Adipocyte (in vitro differentiated cells): Measurements from ENCODE around the gene R3HCC1L.

Experiments
- DNase-seq: peaks from one replicate; pipeline ENCODE4 v3.0.0-alpha.2; 2015; ENCODE audit warnings: low read depth
- H3K27me3 ChIP-seq: replicated peaks from 2 replicates; pipeline ENCODE4 v1.7.0; 2013; ENCODE audit warnings: mild to moderate bottlenecking, low read length, moderate library complexity; ENCODE audit not compliant: control insufficient read depth, insufficient read depth
- H3K36me3 ChIP-seq: 2 replicates; pipeline ENCODE4 v1.7.0; 2013; ENCODE audit warnings: low read length, mild to moderate bottlenecking, moderate library complexity; ENCODE audit not compliant: control insufficient read depth, insufficient read depth, severe bottlenecking
- H3K4me1 ChIP-seq: 2 replicates; pipeline ENCODE4 v1.7.0; 2013; ENCODE audit warnings: mild to moderate bottlenecking, low read length, moderate library complexity; ENCODE audit not compliant: control insufficient read depth, insufficient read depth
- H3K4me3 ChIP-seq: 2 replicates; pipeline ENCODE4 v1.7.0; 2013; ENCODE audit warnings: mild to moderate bottlenecking, low read length, moderate library complexity
- H3K9ac ChIP-seq: 2 replicates; pipeline ENCODE4 v1.7.0; 2013; ENCODE audit warnings: mild to moderate bottlenecking, low read length, moderate library complexity
- H3K9me3 ChIP-seq: 2 replicates; pipeline ENCODE4 v1.7.0; 2013; ENCODE audit warnings: mild to moderate bottlenecking, low read length, moderate library complexity; ENCODE audit not compliant: control insufficient read depth

The R3HCC1L gene

GRCh38 chr10:98134431-98135221 lies at the start of gene R3HCC1L:
Gene R3HCC1L (plus strand): TSS chr10:98134657. CDS start chr10:98208115, 73,458 bp downstream.
- peak within 1 kb of the TSS; percentile 92 for H3K9ac ChIP-seq
- peaks cover 4% of the 10 kb centered on the region for H3K9me3 ChIP-seq
- no peaks in the 10 kb centered on the region for H3K27me3 ChIP-seq
- H3K4me1 ChIP-seq, result peaks cover 8% of the 10 kb centered on the region
- H3K36me3 ChIP-seq, result no peaks in the 10 kb centered on the region
- DNase-seq, result peak; percentile 95
- H3K4me3 ChIP-seq, result peak within 1 kb of the TSS; percentile 89

- no peak for DNase-seq
- Histone ChIP-seq H3K4me1 (peaks cover 26% of the 10 kb centered on the region), H3K9me3 (no peaks in the 10 kb centered on the region), H3K4me3 (no peak overlapping the region), H3K36me3 (no peaks in the 10 kb centered on the region), H3K9ac (no peak overlapping the region), H3K27me3 (peaks cover 12% of the 10 kb centered on the region)
These were observed 49.2 kb upstream of the R3HCC1L start for GRCh38 chr10:98085238-98085637.

- no peak overlapping the region for H3K4me3 ChIP-seq
These were observed 47.4 kb upstream of the R3HCC1L start for GRCh38 chr10:98086837-98087708.

GRCh38 chr10:98088186-98088971 lies 46.1 kb upstream of the R3HCC1L start:
- no peak for DNase-seq
- no peaks in the 10 kb centered on the region for H3K36me3 ChIP-seq
- H3K9me3 ChIP-seq, result no peaks in the 10 kb centered on the region
- H3K9ac ChIP-seq, result no peak overlapping the region
- peaks cover 12% of the 10 kb centered on the region for H3K27me3 ChIP-seq
- no peak overlapping the region for H3K4me3 ChIP-seq
- H3K4me1 ChIP-seq, result peaks cover 38% of the 10 kb centered on the region

More at GRCh38 chr10:98086837-98087708, 47.4 kb upstream of the R3HCC1L start:
- Histone ChIP-seq H3K36me3 (no peaks in the 10 kb centered on the region), H3K27me3 (peaks cover 12% of the 10 kb centered on the region), H3K9ac (no peak overlapping the region), H3K9me3 (no peaks in the 10 kb centered on the region), H3K4me1 (peaks cover 38% of the 10 kb centered on the region)
- DNase-seq, result no peak

- no peak for DNase-seq
- no peaks in the 10 kb centered on the region for H3K9me3 ChIP-seq
- H3K36me3 ChIP-seq, result no peaks in the 10 kb centered on the region
- peaks cover 25% of the 10 kb centered on the region for H3K27me3 ChIP-seq
- H3K4me3 ChIP-seq, result no peak overlapping the region
- peaks cover 38% of the 10 kb centered on the region for H3K4me1 ChIP-seq
- no peak overlapping the region for H3K9ac ChIP-seq
These were observed 43.6 kb upstream of the R3HCC1L start for GRCh38 chr10:98090822-98091221.

- H3K27me3 ChIP-seq, result peaks cover 61% of the 10 kb centered on the region
- no peaks in the 10 kb centered on the region for H3K9me3 ChIP-seq
- H3K4me1 ChIP-seq, result peaks cover under 1% of the 10 kb centered on the region
- no peaks in the 10 kb centered on the region for H3K36me3 ChIP-seq
- no peak for DNase-seq
- no peak overlapping the region for H3K9ac ChIP-seq
- H3K4me3 ChIP-seq, result no peak overlapping the region
These were observed 38.1 kb upstream of the R3HCC1L start for GRCh38 chr10:98096316-98096715.

GRCh38 chr10:98096731-98097130 lies 37.7 kb upstream of the R3HCC1L start:
- Histone ChIP-seq H3K4me3 (no peak overlapping the region), H3K9ac (no peak overlapping the region), H3K27me3 (peaks cover 66% of the 10 kb centered on the region), H3K36me3 (no peaks in the 10 kb centered on the region), H3K9me3 (no peaks in the 10 kb centered on the region), H3K4me1 (no peaks in the 10 kb centered on the region)
- no peak for DNase-seq

- Histone ChIP-seq H3K9ac (no peak overlapping the region), H3K4me3 (no peak overlapping the region), H3K4me1 (no peaks in the 10 kb centered on the region), H3K36me3 (no peaks in the 10 kb centered on the region), H3K27me3 (peaks cover 69% of the 10 kb centered on the region), H3K9me3 (no peaks in the 10 kb centered on the region)
- DNase-seq, result no peak
These were observed 37.3 kb upstream of the R3HCC1L start for GRCh38 chr10:98097175-98097574.

GRCh38 chr10:98097616-98098015 lies 36.8 kb upstream of the R3HCC1L start:
- H3K36me3 ChIP-seq, result no peaks in the 10 kb centered on the region
- no peaks in the 10 kb centered on the region for H3K9me3 ChIP-seq
- peaks cover 74% of the 10 kb centered on the region for H3K27me3 ChIP-seq
- H3K9ac ChIP-seq, result no peak overlapping the region
- H3K4me3 ChIP-seq, result no peak overlapping the region
- no peak for DNase-seq
- no peaks in the 10 kb centered on the region for H3K4me1 ChIP-seq

- Histone ChIP-seq H3K9ac (no peak overlapping the region), H3K36me3 (no peaks in the 10 kb centered on the region), H3K9me3 (no peaks in the 10 kb centered on the region), H3K4me3 (no peak overlapping the region), H3K4me1 (no peaks in the 10 kb centered on the region), H3K27me3 (peaks cover 75% of the 10 kb centered on the region)
- DNase-seq, result no peak
These were observed 36.2 kb upstream of the R3HCC1L start for GRCh38 chr10:98098247-98098646.

GRCh38 chr10:98100476-98100875 lies 34.0 kb upstream of the R3HCC1L start:
- H3K36me3 ChIP-seq, result no peaks in the 10 kb centered on the region
- no peaks in the 10 kb centered on the region for H3K9me3 ChIP-seq
- no peaks in the 10 kb centered on the region for H3K4me1 ChIP-seq
- no peak overlapping the region for H3K4me3 ChIP-seq
- no peak overlapping the region for H3K9ac ChIP-seq
- H3K27me3 ChIP-seq, result peaks cover 72% of the 10 kb centered on the region
- DNase-seq, result no peak
